HG02798 (cell line): Measurements from ENCODE around the gene OVCA2.

Source experiments
- ATAC-seq: cut with Tn5 transposase; IDR thresholded peaks from one replicate; pipeline ENCODE4 v1.9.1; 2021; ENCODE audit warnings: mild to moderate bottlenecking; ENCODE audit not compliant: unreplicated experiment, poor library complexity

OVCA2 gene

DNA sequence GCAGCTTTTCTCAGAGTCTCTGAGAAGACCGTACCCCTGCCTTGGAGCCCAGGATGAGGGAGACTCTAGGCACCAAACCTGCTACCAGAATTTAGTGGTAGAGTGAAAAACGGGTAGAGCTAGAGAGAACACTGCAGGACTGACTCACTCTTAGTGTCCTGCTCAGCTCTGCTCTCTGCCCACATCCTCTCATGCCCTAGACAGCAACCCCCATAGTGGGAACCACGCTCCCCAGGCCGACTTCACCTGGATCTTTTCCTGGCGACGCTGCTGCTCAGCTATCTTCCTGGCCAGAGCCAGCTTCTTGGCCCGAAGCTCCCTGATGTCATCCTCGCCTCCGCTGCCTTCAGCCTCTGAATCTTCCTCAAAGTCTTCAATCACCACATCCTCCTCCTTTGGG lies 39.7 kb downstream of the OVCA2 start:
- ATAC-seq: no peak

DNA sequence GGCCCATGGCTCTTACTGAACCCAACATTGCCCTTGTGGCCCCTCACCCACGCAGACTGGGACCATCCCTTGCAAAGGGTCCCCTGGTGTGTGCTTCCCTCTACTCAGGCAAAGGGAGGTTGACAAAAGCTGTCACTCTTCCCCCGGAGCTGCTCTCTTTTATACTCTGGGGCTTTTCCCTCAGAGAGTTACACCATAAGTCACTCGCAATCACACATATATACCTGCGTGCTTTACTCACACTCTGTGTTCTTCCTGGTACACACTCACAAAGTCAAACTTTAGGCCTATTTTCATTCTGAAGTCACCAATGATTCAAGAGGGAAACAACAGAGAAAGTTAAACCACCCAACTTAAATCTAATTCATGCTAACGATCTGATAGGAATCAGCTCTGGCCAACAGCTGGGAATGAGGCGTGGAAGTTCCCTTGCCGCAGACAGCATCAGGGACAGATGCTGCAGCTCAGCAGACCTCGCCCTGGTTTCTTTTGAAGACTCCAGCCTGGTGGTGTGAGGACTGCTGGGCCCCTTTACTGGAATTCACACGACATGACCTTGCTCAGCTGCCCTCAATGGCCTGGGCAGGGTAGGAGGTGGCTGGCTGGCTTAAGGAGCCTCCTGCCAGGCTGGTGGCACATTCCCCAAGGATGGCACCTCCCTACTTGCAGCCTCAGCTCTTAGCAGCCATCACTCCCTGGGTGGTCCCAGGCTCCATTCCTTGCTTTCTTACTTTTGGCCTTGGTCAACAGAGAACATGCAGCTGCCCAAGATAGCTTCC lies 40.4 kb downstream of the OVCA2 start:
- no peak for ATAC-seq

DNA sequence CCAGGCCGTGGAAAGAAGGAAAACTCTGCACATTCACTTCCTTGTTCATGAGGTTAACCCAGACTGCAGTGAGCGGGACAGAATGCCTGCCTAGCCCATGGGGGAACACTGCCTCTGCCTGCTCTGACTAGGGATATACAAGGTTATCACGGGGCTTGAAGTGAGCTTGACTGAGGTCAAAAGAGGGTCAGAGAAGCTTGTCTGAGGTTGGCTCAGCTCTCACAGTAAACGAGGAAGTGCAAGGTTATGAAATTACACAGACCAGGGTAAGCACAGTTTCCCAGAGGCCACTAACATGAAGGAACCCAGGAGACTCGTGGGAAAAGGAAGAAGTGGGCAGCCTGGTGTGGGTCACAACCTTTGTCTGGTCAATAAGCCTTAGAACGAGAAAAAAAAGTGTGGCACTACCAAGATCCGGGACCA lies 41.8 kb downstream of the OVCA2 start:
- ATAC-seq: peak; percentile 39

GRCh38 chr17:2084036-2084765 lies 42.4 kb downstream of the OVCA2 start:
- ATAC-seq: no peak

GRCh38 chr17:2084766-2085647 lies 43.2 kb downstream of the OVCA2 start:
- ATAC-seq: no peak

- ATAC-seq: no peak
Observed at GRCh38 chr17:2085648-2085949, 43.8 kb downstream of the OVCA2 start.

GRCh38 chr17:2086306-2086705 lies 44.5 kb downstream of the OVCA2 start:
- ATAC-seq: no peak

DNA sequence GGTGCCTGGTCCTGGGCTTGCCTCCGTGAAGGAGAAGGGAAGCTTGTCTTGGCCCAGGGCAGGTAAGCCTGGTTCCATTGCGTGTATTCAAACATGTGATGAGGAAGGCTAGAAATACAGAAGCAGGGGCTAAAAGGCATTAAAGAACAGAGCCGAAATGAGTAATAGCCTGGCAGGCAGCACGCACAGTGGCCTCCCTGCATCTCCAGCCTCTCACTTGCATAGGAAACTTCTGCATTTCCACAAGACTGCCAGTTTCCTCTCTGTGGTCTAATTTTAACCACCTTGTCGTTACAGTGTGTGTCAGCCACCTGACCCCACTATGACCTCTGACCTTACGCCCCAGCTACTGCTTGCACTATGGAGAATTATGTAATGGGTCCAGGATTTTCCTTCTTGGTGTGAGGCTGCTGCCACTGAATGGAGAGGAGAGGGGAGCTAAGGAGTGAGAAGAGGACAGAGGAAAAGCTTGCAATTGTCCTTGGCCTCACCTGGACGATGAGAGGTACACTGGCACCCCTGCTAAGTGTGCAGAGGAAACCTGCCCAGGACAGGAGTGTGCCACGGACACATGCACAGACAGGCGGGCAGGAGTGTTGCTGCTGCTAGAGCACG lies 45.9 kb downstream of the OVCA2 start:
- ATAC-seq: peak; percentile 41

- peak; percentile 17 for ATAC-seq
Observed at GRCh38 chr17:2089021-2089422, 47.2 kb downstream of the OVCA2 start.

GRCh38 chr17:2090210-2090641 lies 48.4 kb downstream of the OVCA2 start:
- no peak for ATAC-seq

DNA sequence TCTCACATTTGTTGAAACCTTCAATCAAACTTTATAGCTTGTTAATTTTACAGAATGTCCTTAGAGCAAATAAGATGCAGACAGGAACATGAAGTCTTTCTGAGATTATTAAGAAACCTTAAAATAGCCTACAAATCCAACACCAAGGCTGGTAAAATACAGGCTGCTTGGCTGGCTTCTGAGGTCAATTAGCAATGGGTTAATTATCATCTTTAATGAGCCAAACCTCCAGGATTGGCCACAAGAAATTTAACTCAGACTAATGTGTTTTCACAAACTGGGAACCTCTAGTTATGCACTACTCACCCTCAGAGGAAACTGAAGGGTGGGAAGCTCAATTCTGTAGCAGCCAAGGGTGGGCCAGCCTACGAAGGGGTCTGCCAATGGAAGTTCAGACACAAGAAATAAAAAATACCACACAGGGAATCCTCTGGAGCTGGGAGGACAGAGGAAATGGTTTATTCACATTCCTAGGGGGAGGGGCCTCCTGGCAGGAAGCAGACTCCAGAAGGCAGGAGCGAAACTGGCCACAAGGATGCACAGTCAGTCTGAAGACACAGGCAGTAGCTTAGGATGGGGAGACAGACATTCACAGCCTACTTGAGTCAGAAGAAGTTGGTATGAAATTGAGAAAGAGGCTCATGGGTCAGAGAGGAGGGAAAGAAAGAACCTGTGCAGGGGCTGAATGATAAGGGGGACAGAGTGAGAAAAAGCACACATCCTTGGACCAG lies 49.1 kb downstream of the OVCA2 start:
- no peak for ATAC-seq

- no peak for ATAC-seq
Observed at GRCh38 chr17:2092253-2092652, 50.4 kb downstream of the OVCA2 start.
